ENCODE results near the gene WFDC1. TPM values are rescaled to one million over a fixed set of nuclear protein-coding genes. Genes with fewer than 3 reads are reported as not detected.

WFDC1 gene
- total and polyA plus RNA-seq, 2 donors (not counting 1 experiment from before 2014, with no cell fraction given) = 32.1 to 34.0 TPM

- Histone ChIP-seq H3K27me3 (ENCODE audit: control insufficient read depth, insufficient read depth, low read length) (peaks cover 5% of the 10 kb centered on the region), H3K27ac (ENCODE audit: insufficient read depth, low read length) (no peak overlapping the region), H3K79me2 (ENCODE audit: control insufficient read depth, insufficient read depth, low read length) (no peaks in the 10 kb centered on the region), H3K36me3 (ENCODE audit: control insufficient read depth, insufficient read depth, low read length) (no peaks in the 10 kb centered on the region), H3K9me3 (ENCODE audit: control insufficient read depth, insufficient read depth, low read depth, low read length) (no peaks in the 10 kb centered on the region), H3K4me1 (ENCODE audit: control insufficient read depth, extremely low read depth, insufficient read depth, low read length) (no peaks in the 10 kb centered on the region), H4K20me1 (ENCODE audit: control insufficient read depth, extremely low read depth, insufficient read depth, low read length) (no peaks in the 10 kb centered on the region), H3K9ac (ENCODE audit: insufficient read depth, low read length) (no peak overlapping the region), H3K4me2 (ENCODE audit: extremely low read depth, insufficient read depth, low read length) (no peak overlapping the region), H2AFZ (ENCODE audit: low read length) (no peak overlapping the region), H3K4me3 (replicated peaks in 1 of 4; ENCODE audit: control extremely low read depth in 1 of 4, insufficient read depth in 1 of 4, low read depth in 3 of 4, low read length in 4 of 4) (no peak overlapping the region)
- TF ChIP-seq EZH2 (IDR thresholded peaks at IDR 0.05; ENCODE audit: low read length, missing control alignments) = no peak
- TF ChIP-seq, protein P1, sequence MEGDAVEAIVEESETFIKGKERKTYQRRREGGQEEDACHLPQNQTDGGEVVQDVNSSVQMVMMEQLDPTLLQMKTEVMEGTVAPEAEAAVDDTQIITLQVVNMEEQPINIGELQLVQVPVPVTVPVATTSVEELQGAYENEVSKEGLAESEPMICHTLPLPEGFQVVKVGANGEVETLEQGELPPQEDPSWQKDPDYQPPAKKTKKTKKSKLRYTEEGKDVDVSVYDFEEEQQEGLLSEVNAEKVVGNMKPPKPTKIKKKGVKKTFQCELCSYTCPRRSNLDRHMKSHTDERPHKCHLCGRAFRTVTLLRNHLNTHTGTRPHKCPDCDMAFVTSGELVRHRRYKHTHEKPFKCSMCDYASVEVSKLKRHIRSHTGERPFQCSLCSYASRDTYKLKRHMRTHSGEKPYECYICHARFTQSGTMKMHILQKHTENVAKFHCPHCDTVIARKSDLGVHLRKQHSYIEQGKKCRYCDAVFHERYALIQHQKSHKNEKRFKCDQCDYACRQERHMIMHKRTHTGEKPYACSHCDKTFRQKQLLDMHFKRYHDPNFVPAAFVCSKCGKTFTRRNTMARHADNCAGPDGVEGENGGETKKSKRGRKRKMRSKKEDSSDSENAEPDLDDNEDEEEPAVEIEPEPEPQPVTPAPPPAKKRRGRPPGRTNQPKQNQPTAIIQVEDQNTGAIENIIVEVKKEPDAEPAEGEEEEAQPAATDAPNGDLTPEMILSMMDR (conservative IDR thresholded peaks at IDR 0.05 in 1 of 2, IDR thresholded peaks at IDR 0.05 in 1 of 2; ENCODE audit: low read depth in 1 of 2, low read length in 2 of 2) = no peak
- DNase-seq (ENCODE audit: low read depth in 2 of 2) = no peak
These were observed 28.1 kb downstream of the WFDC1 start for GRCh38 chr16:84322749-84323148.

DNA sequence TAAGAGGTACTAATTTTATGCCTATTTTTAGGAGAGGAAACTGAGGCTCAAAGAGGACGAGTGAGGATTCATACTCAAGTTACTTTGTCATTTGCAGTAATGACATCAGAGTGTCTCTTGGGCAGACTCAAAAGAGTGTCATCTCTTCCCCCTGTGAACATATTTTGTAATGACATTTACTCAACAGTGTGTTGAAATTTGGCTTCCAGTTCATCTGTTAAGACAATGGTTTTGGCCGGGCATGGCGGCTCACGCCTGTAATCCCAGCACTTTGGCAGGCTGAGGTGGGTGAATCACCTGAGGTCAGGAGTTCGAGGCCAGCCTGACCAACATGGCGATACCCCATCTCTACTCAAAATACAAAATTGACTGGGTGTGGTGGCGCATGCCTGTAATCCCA lies 28.9 kb downstream of the WFDC1 start:
- no peak for DNase-seq (ENCODE audit: low read depth in 2 of 2)
- no peak overlapping the region for H3K27ac ChIP-seq (ENCODE audit: insufficient read depth, low read length)
- no peak overlapping the region for H3K4me3 ChIP-seq (replicated peaks in 1 of 4; ENCODE audit: control extremely low read depth in 1 of 4, insufficient read depth in 1 of 4, low read depth in 3 of 4, low read length in 4 of 4)

GRCh38 chr16:84324434-84325262 lies 30.0 kb downstream of the WFDC1 start:
- Histone ChIP-seq H3K4me2 (ENCODE audit: extremely low read depth, insufficient read depth, low read length) (no peak overlapping the region), H3K9me3 (ENCODE audit: control insufficient read depth, insufficient read depth, low read depth, low read length) (no peaks in the 10 kb centered on the region), H3K27ac (ENCODE audit: insufficient read depth, low read length) (no peak overlapping the region), H2AFZ (ENCODE audit: low read length) (no peak overlapping the region), H3K36me3 (ENCODE audit: control insufficient read depth, insufficient read depth, low read length) (no peaks in the 10 kb centered on the region), H3K4me3 (replicated peaks in 1 of 4; ENCODE audit: control extremely low read depth in 1 of 4, insufficient read depth in 1 of 4, low read depth in 3 of 4, low read length in 4 of 4) (no peak overlapping the region), H3K9ac (ENCODE audit: insufficient read depth, low read length) (no peak overlapping the region), H3K27me3 (ENCODE audit: control insufficient read depth, insufficient read depth, low read length) (peaks cover 5% of the 10 kb centered on the region), H3K4me1 (ENCODE audit: control insufficient read depth, extremely low read depth, insufficient read depth, low read length) (no peaks in the 10 kb centered on the region), H3K79me2 (ENCODE audit: control insufficient read depth, insufficient read depth, low read length) (no peaks in the 10 kb centered on the region), H4K20me1 (ENCODE audit: control insufficient read depth, extremely low read depth, insufficient read depth, low read length) (no peaks in the 10 kb centered on the region)
- TF ChIP-seq EZH2 (IDR thresholded peaks at IDR 0.05; ENCODE audit: low read length, missing control alignments) = no peak
- TF ChIP-seq, protein P1 (conservative IDR thresholded peaks at IDR 0.05 in 1 of 2, IDR thresholded peaks at IDR 0.05 in 1 of 2; ENCODE audit: low read depth in 1 of 2, low read length in 2 of 2) = no peak
- DNase-seq (ENCODE audit: low read depth in 2 of 2) = peak in 1 of 2 donors; percentile 23

More for the DNA sequence above, 28.9 kb downstream of the WFDC1 start:
- H3K36me3 ChIP-seq (ENCODE audit: control insufficient read depth, insufficient read depth, low read length) = no peaks in the 10 kb centered on the region
- no peak overlapping the region for H3K4me2 ChIP-seq (ENCODE audit: extremely low read depth, insufficient read depth, low read length)
- H3K9ac ChIP-seq (ENCODE audit: insufficient read depth, low read length) = no peak overlapping the region
- no peak for TF ChIP-seq EZH2 (IDR thresholded peaks at IDR 0.05; ENCODE audit: low read length, missing control alignments)
- TF ChIP-seq, protein P1 (conservative IDR thresholded peaks at IDR 0.05 in 1 of 2, IDR thresholded peaks at IDR 0.05 in 1 of 2; ENCODE audit: low read depth in 1 of 2, low read length in 2 of 2) = no peak
- no peaks in the 10 kb centered on the region for H4K20me1 ChIP-seq (ENCODE audit: control insufficient read depth, extremely low read depth, insufficient read depth, low read length)
- no peaks in the 10 kb centered on the region for H3K9me3 ChIP-seq (ENCODE audit: control insufficient read depth, insufficient read depth, low read depth, low read length)
- H2AFZ ChIP-seq (ENCODE audit: low read length) = no peak overlapping the region
- no peaks in the 10 kb centered on the region for H3K79me2 ChIP-seq (ENCODE audit: control insufficient read depth, insufficient read depth, low read length)
- H3K4me1 ChIP-seq (ENCODE audit: control insufficient read depth, extremely low read depth, insufficient read depth, low read length) = no peaks in the 10 kb centered on the region
- H3K27me3 ChIP-seq (ENCODE audit: control insufficient read depth, insufficient read depth, low read length) = peaks cover 5% of the 10 kb centered on the region
